Activated CD4-positive, alpha-beta T cell treated with anti-CD3 and anti-CD28 coated beads for 24 hours (primary cell): ENCODE data around the gene NLRC5.

Source experiments
- DNase-seq, 2 donors: peaks; one replicate each; pipeline ENCODE4 v3.0.0-alpha.2; 2020; ENCODE audit warnings: low read depth in 2 of 2

NLRC5 gene

GRCh38 chr16:57022445-57022844, 33.1 kb downstream of the NLRC5 start:
- no peak for DNase-seq

- peak; percentile 40 to 61 for DNase-seq
These were observed 34.3 kb downstream of the NLRC5 start for GRCh38 chr16:57023541-57024249.

GRCh38 chr16:57024894-57025680, 35.7 kb downstream of the NLRC5 start:
- DNase-seq: no peak

GRCh38 chr16:57025941-57026777, 36.8 kb downstream of the NLRC5 start:
- no peak for DNase-seq

- DNase-seq: no peak
These were observed 37.4 kb downstream of the NLRC5 start for GRCh38 chr16:57026778-57027062.

- no peak for DNase-seq
These were observed 37.7 kb downstream of the NLRC5 start for GRCh38 chr16:57027067-57027466.

- no peak for DNase-seq
These were observed 38.7 kb downstream of the NLRC5 start for GRCh38 chr16:57028086-57028485.

- DNase-seq: no peak
These were observed 40.1 kb downstream of the NLRC5 start for GRCh38 chr16:57029161-57030160.

GRCh38 chr16:57030346-57030902, 41.1 kb downstream of the NLRC5 start:
- DNase-seq: no peak

- DNase-seq: no peak
These were observed 41.8 kb downstream of the NLRC5 start for GRCh38 chr16:57031156-57031555.

- DNase-seq: no peak
These were observed 43.0 kb downstream of the NLRC5 start for GRCh38 chr16:57032346-57032745.

- DNase-seq: no peak
These were observed 43.6 kb downstream of the NLRC5 start for GRCh38 chr16:57032931-57033330.

GRCh38 chr16:57036315-57036714, 47.0 kb downstream of the NLRC5 start:
- DNase-seq: no peak

GRCh38 chr16:57036945-57037344, 47.6 kb downstream of the NLRC5 start:
- no peak for DNase-seq

- no peak for DNase-seq
These were observed 48.8 kb downstream of the NLRC5 start for GRCh38 chr16:57038166-57038565.

GRCh38 chr16:57039148-57039812, 49.9 kb downstream of the NLRC5 start:
- no peak for DNase-seq

GRCh38 chr16:57041182-57042156, 52.1 kb downstream of the NLRC5 start:
- DNase-seq: peak; percentile 75 to 80

- DNase-seq: peak; percentile 66 to 73
These were observed 53.1 kb downstream of the NLRC5 start for GRCh38 chr16:57042157-57043111.
